Measurements from ENCODE around the gene BRAT1.
"Not testable (repeated sequence)": the region's sequence is repeated elsewhere in the genome, so short reads cannot be mapped to it uniquely, and the experiment has no call there.

The BRAT1 gene

DNA sequence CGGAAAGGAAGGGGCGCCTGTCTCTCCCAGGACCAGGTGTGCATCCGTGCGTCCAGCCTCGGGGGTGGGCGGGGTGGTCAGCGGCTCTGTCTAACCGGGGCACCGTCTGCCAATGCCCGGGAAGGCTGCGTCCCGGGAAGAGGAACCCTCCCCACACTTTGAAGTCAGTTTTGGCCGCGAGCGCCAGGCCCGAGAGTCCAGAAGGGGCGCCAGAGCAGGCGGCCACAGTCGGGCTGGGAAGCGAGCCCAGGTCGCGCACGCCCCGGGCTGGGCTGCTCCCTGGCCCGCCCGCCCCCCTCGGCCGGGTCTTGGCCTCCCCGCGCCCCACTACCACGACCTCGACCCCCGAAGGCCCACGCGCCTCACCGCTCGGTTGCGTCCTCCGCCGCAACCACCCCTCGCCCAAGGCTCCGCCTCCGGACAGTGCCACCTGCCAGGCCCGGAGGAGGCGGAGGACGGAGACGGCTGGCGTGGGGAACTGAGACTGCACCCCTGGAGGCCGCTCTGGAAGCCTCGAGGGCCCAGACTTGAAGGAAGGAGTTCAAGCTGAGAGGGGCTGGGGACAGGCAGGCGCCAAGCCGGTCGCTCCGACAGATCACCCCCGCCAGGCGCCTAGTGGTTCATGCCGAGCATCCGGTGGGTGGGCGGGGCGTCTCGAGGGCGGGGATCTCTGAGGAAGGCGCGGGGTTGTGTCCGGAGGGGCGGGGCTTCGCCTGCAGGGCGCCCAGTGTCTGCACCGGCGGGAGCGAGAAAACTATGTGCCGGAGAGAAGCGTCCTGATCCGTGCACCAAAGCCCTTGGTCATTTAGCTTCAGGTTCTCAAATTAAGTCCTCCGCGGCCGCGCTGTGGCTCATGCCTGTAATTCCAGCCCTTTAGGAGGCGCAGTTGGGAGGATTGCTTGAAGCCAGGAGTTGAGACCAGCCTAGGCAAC, at the start of gene BRAT1:
TSS of gene BRAT1 (minus strand) at position 404 of the 932 bp plus-strand sequence. CDS start 1,093 bp downstream, outside the sequence.
- peak; percentile 89 to 91 for DNase-seq (ENCODE audit: low read depth in 2 of 2)

DNA sequence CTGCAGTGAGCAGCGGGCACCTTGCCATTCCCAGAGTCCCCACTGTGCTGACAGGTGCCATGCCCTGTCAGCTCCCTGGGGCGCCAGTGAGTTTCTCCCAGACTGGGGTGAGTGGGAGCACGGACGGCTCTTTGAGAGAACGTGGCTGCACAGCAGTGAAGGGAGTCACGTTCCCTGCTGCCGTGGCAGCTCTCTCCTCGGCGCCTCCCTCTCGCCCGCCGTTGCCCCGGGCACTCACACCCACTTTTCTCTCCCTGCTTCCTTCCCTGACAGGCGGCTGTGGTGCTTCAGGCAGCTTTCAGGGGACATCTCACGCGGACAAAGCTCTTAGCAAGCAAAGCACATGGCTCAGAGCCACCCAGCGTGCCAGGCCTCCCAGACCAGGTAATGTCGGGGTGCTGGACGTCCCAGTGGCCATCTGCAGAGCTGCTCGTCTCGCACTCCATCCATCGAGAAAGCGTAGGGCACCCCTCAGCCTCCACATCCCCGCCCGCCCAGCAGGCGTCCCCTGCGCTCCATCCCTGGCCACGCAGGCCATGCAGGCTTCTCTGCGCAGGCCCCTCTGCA, 49.4 kb upstream of the BRAT1 start:
- DNase-seq (ENCODE audit: low read depth in 2 of 2) = no peak

GRCh38 chr7:2603044-2603965, 48.0 kb upstream of the BRAT1 start:
- DNase-seq (ENCODE audit: low read depth in 2 of 2) = no peak

GRCh38 chr7:2602406-2603043, 47.2 kb upstream of the BRAT1 start:
- DNase-seq (ENCODE audit: low read depth in 2 of 2) = no peak

GRCh38 chr7:2601907-2602306, 46.6 kb upstream of the BRAT1 start:
- no peak for DNase-seq (ENCODE audit: low read depth in 2 of 2)

- no peak for DNase-seq (ENCODE audit: low read depth in 2 of 2)
Measured at GRCh38 chr7:2601065-2601464, 45.7 kb upstream of the BRAT1 start.

- no peak for DNase-seq (ENCODE audit: low read depth in 2 of 2)
Measured at GRCh38 chr7:2598154-2598823, 43.0 kb upstream of the BRAT1 start.

GRCh38 chr7:2597273-2597640, 41.9 kb upstream of the BRAT1 start:
- no peak for DNase-seq (ENCODE audit: low read depth in 2 of 2)

DNA sequence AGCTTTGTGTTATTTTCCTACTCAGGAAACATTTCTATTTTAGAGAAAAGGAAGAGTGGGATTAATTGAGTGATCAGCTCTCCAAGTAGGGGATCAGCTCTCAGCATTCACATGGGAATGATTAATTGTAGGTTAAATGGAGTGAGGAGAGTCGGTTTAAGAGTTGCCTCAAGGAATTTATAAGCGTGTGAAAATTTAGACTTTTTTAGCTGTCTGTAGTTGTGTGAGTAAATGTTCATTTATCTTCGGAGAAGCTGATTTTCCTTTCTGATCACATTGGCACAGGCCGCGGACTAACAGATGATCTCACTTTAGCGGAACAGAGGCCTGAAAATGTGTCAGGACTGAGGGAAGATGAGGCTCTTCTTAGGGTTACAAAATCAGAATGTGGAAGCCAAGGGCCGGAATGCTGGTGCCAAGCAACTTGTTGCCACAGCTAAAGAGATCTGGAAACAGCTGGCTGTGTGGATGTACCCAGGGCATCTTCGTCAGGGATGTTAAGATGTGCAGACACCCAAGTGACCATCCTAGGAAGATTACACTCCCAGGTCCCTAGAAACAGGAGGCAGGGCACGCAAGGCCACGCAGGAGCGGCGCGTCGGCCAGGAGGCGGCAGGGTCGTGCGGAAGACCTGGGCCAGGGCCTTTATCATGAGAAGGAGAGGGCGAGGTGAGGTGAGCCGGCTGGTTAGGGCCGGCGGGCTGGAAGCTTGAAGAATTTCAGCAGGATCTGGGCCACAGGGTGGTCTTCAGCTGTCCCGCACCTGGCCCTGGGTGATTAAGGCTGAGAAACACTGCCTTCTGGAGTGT, 41.3 kb upstream of the BRAT1 start:
- no peak for DNase-seq (ENCODE audit: low read depth in 2 of 2)

- no peak for DNase-seq (ENCODE audit: low read depth in 2 of 2)
Measured at GRCh38 chr7:2595258-2595860, 40.0 kb upstream of the BRAT1 start.

DNA sequence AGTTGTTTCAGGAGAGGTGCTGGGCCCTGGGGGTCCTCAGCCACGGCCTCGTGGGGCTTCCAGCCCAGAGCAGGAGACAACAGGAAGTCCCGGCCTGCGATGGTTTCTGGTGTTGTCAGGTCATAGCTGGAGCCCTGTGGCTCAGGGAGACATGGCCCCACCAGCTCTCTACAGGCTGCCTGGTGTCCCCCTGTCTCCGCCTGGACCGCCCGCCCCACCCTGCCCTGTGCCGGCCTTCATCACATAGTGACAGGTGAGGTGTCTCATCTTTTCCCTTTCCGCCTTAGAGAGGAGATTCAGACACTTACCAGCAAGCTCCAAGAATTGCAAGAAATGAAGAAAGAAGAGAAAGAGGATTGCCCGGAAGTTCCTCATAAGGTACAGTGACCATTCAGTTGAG, 39.3 kb upstream of the BRAT1 start:
- DNase-seq (ENCODE audit: low read depth in 2 of 2) = no peak

- no peak for DNase-seq (ENCODE audit: low read depth in 2 of 2)
Measured at GRCh38 chr7:2593036-2593727, 37.9 kb upstream of the BRAT1 start.

DNA sequence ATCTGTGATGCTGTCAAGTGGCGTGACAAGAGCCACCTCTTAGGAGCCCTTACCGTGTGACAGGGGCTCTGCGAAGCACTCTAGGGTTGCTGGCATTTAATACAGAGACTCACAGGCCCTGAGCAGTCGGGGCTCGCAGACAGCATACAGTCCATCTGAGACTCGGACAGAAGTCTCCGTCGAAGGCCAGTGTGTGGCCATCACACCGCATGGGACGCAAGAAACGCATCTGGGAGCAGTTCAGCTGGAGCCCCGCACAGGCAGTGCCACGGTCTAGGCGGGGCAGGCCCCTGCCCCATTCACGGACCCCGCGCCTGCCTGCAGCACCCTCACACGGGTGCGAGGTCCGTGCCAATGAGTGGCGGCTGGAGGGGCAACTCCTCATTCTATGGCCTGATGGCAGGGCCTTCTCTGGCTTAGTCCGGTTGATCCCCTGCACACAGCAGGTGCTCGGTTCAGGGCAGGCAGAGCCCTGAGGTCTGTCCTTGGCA, 37.1 kb upstream of the BRAT1 start:
- DNase-seq (ENCODE audit: low read depth in 2 of 2) = no peak

GRCh38 chr7:2589941-2590340, 34.6 kb upstream of the BRAT1 start:
- DNase-seq (ENCODE audit: low read depth in 2 of 2) = not testable (repeated sequence)

DNA sequence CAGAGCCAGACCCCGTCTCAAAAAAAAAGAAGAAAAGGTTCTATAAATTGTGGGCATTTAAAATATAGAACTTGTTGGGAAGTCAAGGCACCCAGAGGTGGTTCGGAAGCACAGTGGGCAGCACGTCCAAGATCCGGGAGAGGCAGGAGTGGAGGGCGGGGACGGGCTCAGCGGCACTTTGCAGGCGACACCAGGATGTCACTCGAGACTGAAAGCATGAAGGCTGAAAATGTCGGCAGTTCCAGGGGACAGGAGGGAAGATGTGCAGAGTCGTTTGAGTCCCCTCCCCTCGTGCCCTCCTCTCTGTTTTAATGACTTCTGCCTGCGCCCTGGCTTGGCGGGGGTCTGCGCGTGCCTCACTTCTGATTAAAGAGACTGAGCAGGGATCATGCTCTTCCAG, 34.0 kb upstream of the BRAT1 start:
- DNase-seq (ENCODE audit: low read depth in 2 of 2) = no peak

DNA sequence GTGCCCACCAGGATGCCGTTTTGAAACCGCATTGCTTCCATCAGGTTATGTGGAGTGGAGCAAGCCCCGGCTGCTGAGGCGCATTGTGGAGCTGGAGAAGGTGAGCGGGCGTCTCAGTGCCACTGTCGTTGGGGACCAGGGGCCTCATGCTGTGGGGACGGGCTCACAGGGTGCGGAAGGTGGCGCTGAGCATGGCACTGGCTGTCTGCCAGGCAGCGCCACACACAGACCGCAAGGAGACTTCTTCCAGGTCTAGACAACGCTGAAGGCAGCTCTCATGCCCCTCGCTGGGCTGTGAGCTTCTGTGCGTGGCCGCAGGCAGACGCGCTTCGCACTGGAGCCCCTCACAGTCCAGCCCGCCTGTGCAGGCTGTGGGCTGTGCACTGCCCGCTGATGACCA, 32.5 kb upstream of the BRAT1 start:
- DNase-seq (ENCODE audit: low read depth in 2 of 2) = no peak

DNA sequence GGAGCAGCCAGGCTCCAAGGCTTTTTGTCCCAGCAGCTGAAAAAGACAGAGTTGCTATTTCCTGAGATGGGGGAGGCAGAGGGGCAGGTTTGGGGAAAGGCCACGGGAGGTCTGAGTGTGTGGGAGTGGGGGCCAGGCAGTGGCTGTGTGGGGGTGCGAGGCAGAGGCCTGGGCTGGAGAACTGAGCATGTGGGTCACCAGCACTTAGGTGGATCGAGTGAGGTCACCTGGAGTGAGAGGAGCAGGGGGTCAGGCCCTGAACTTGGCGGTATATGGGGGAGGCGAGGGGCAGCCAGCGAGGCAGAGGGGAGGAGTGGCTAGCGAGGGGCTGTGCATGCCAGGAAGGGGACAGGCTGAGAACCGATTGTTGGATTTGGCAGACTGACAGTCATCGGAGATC, 31.8 kb upstream of the BRAT1 start:
- no peak for DNase-seq (ENCODE audit: low read depth in 2 of 2)

DNA sequence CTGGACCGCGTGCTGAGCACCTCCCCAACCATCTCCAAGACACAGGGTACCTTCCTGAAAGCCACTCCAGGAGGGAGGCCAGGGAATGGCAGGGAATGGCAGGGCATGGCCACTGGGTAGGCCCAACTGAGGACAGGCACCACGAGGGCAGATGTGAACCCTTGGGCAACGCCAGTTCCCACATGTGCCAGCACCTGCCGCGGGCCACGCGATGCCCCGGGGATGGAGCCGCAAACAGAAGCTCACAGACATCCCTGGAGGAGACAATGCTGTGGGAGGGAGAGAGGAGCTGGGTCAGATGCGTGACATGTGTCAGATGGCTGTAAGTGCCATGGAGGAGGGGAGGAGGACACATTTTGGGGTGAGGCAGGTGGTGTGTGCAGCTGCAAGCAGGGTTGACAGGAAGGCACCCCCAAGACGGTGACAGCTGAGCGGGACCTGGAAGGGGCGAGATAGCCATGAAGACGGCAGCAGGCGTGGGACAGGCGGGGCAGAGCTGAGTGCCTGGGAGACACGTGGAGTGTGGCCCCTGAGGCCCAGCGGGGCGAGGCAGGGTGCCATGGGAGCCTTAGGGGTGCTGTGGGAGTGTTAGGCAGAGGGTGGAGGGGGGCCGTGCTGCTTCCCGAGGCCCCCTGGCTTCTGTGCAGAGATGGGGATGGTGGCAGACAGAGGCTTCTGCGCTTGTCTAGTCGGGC, 31.1 kb upstream of the BRAT1 start:
- no peak for DNase-seq (ENCODE audit: low read depth in 2 of 2)

GRCh38 chr7:2585446-2585845, 30.1 kb upstream of the BRAT1 start:
- no peak for DNase-seq (ENCODE audit: low read depth in 2 of 2)

All from stimulated activated CD8-positive, alpha-beta memory T cell treated with anti-CD3 and anti-CD28 coated beads, Interleukin-7, amount 100 ng/mL, for 4 hours (primary cell).